ENCODE results near the gene SFT2D3. TPM values are rescaled to one million over a fixed set of nuclear protein-coding genes. Genes with fewer than 3 reads are reported as not detected.

The SFT2D3 gene
- total and polyA plus RNA-seq, 4 donors: 2.4 to 4.9 (median 4.7) TPM; not detected in 1

GRCh38 chr2:127721978-127722355 is 20.7 kb downstream of the SFT2D3 start (continued):
- TF ChIP-seq JUND (IDR thresholded peaks at IDR 0.05) (no peak), NR2F2 (IDR thresholded peaks at IDR 0.05) (no peak), EGR1 (IDR thresholded peaks at IDR 0.05; ENCODE audit: low read depth in 2 of 2) (no peak)

DNA sequence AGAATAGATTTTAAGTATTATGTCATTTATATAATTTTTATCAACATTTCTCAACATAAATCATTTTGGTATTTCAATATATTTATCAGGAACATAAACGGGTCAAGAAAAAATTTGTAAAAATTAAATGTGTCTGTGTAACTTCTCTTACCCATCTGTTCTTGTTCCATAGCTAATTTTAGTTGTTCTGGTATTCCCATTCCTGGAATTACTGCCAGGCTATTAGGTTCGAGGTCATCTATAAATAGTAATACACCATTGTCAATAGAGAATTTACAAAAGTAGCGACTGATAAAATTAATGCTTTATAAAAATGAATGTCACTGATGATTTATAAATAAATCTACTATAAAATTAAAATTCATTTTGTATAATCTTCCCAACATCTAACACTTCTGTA is 21.5 kb downstream of the SFT2D3 start:
- no peak overlapping the region for H3K9ac ChIP-seq (ENCODE audit: low read depth in 1 of 2, low read length in 2 of 2)
- H3K36me3 ChIP-seq (ENCODE audit: control insufficient read depth in 4 of 4, insufficient read depth in 3 of 4, low read depth in 1 of 4, low read length in 3 of 4): peaks cover 9 to 39% (median 28%) of the 10 kb centered on the region in 4 donors
- no peak overlapping the region for H3K4me3 ChIP-seq (ENCODE audit: low read depth in 1 of 3, low read length in 3 of 3)
- H3K9me3 ChIP-seq (ENCODE audit: control insufficient read depth in 4 of 4, low read length in 3 of 4): no peaks in the 10 kb centered on the region
- H3K27ac ChIP-seq (ENCODE audit: low read depth in 1 of 2, low read length in 2 of 2): no peak overlapping the region
- no peak for DNase-seq (ENCODE audit: low spot score)
- 86% methylated on average over 3 of the region's 3 CpGs for WGBS
- H3K4me1 ChIP-seq (ENCODE audit: control insufficient read depth in 4 of 4, insufficient read depth in 4 of 4, low read length in 3 of 4): no peaks in the 10 kb centered on the region
- TF ChIP-seq FOXA2 (IDR thresholded peaks at IDR 0.05) (no peak), RXRA (IDR thresholded peaks at IDR 0.05) (no peak), REST (IDR thresholded peaks at IDR 0.05) (no peak), HNF4G (IDR thresholded peaks at IDR 0.05) (no peak), GABPA (IDR thresholded peaks at IDR 0.05 in 1 of 2, conservative IDR thresholded peaks at IDR 0.05 in 1 of 2) (no peak), TAF1 (conservative IDR thresholded peaks at IDR 0.05) (no peak), FOXA1 (IDR thresholded peaks at IDR 0.05) (no peak), EGR1 (IDR thresholded peaks at IDR 0.05; ENCODE audit: low read depth in 2 of 2) (no peak), YY1 (IDR thresholded peaks at IDR 0.05) (no peak), NR2F2 (IDR thresholded peaks at IDR 0.05) (no peak), JUND (IDR thresholded peaks at IDR 0.05) (no peak), SP1 (IDR thresholded peaks at IDR 0.05) (no peak), RAD21 (IDR thresholded peaks at IDR 0.05) (no peak), HNF4A (conservative IDR thresholded peaks at IDR 0.05) (no peak)
- TF ChIP-seq, protein P1, sequence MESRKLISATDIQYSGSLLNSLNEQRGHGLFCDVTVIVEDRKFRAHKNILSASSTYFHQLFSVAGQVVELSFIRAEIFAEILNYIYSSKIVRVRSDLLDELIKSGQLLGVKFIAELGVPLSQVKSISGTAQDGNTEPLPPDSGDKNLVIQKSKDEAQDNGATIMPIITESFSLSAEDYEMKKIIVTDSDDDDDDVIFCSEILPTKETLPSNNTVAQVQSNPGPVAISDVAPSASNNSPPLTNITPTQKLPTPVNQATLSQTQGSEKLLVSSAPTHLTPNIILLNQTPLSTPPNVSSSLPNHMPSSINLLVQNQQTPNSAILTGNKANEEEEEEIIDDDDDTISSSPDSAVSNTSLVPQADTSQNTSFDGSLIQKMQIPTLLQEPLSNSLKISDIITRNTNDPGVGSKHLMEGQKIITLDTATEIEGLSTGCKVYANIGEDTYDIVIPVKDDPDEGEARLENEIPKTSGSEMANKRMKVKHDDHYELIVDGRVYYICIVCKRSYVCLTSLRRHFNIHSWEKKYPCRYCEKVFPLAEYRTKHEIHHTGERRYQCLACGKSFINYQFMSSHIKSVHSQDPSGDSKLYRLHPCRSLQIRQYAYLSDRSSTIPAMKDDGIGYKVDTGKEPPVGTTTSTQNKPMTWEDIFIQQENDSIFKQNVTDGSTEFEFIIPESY (IDR thresholded peaks at IDR 0.05): no peak
- TF ChIP-seq, protein P2, sequence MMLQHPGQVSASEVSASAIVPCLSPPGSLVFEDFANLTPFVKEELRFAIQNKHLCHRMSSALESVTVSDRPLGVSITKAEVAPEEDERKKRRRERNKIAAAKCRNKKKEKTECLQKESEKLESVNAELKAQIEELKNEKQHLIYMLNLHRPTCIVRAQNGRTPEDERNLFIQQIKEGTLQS (IDR thresholded peaks at IDR 0.05): no peak
- TF ChIP-seq, protein P3, sequence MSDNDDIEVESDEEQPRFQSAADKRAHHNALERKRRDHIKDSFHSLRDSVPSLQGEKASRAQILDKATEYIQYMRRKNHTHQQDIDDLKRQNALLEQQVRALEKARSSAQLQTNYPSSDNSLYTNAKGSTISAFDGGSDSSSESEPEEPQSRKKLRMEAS (IDR thresholded peaks at IDR 0.05): no peak
- TF ChIP-seq, protein P4, sequence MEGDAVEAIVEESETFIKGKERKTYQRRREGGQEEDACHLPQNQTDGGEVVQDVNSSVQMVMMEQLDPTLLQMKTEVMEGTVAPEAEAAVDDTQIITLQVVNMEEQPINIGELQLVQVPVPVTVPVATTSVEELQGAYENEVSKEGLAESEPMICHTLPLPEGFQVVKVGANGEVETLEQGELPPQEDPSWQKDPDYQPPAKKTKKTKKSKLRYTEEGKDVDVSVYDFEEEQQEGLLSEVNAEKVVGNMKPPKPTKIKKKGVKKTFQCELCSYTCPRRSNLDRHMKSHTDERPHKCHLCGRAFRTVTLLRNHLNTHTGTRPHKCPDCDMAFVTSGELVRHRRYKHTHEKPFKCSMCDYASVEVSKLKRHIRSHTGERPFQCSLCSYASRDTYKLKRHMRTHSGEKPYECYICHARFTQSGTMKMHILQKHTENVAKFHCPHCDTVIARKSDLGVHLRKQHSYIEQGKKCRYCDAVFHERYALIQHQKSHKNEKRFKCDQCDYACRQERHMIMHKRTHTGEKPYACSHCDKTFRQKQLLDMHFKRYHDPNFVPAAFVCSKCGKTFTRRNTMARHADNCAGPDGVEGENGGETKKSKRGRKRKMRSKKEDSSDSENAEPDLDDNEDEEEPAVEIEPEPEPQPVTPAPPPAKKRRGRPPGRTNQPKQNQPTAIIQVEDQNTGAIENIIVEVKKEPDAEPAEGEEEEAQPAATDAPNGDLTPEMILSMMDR (IDR thresholded peaks at IDR 0.05; ENCODE audit: low read depth, low read length, missing input control): no peak
- no peaks in the 10 kb centered on the region for H3K27me3 ChIP-seq (ENCODE audit: control insufficient read depth in 4 of 4, insufficient read depth in 4 of 4, low read length in 3 of 4)
